ENCODE measurements around the gene DAPK1.

GRCh38 chr9:87668722-87669121 is 171.1 kb downstream of the DAPK1 start:
- TF ChIP-seq CTCF (IDR thresholded peaks at IDR 0.05) = no peak
- no peak for TF ChIP-seq POLR2A (IDR thresholded peaks at IDR 0.05)
